HCT116 (cell line): ENCODE results near the gene TBL2. TPM values are rescaled to one million over a fixed set of nuclear protein-coding genes. Genes with fewer than 3 reads are reported as not detected.

Source experiments
- ATAC-seq: fragments of 200-7000 bp; cut with Tn5 transposase; 2 replicates; pipeline ENCODE4 v1.9.1; 2020; ENCODE audit warnings: mild to moderate bottlenecking, moderate library complexity
- BruUV-seq: library from RNA; stranded (reverse); fragments of 400-500 nt; replicated peaks from 2 replicates; lab custom pipeline; 2021; lab: Mats Ljungman, UMichigan
- CTCF ChIA-PET: fragments of 300-600 bp; sonication (Branson Sonifier 250); formaldehyde crosslinking; loops from one replicate; lab custom pipeline; 2021; ENCODE audit warnings: antibody characterized with exemption; lab: Charles Lee
- POLR2A ChIA-PET: fragments of 300-600, 350-600 bp; sonication (Branson Sonifier 250); formaldehyde crosslinking; loops from one replicate; lab custom pipeline; 2021; ENCODE audit warnings: antibody characterized with exemption; lab: Charles Lee
- RAD21 ChIA-PET, 2 experiments: fragments of 300-600 bp; sonication (Branson Sonifier 250); formaldehyde crosslinking; loops; one replicate each; lab custom pipeline; 2023; ENCODE audit warnings: low total read pairs in 2 of 2; ENCODE audit not compliant: uncharacterized antibody in 2 of 2, unreplicated experiment in 2 of 2, low non-redundant PET in 1 of 2; lab: Charles Lee
- DNase-seq: peaks from one replicate; pipeline ENCODE4 v3.0.0-alpha.2; 2010; ENCODE audit warnings: low read depth, low spot score
- H2AFZ ChIP-seq: fragments of 200-600 bp; shearing (Covaris generic), sonication (generic); 2 replicates; pipeline ENCODE4 v1.6.1; 2017; ENCODE audit warnings: low read depth, mixed run types, mixed read lengths, antibody characterized with exemption, low read length; ENCODE audit not compliant: poor library complexity, severe bottlenecking
- H3K27ac ChIP-seq: 2 replicates; pipeline ENCODE4 v1.5.1; 2012; ENCODE audit warnings: low read depth, low read length
- H3K27me3 ChIP-seq: fragments of 200-600 bp; sonication (generic); 2 replicates; pipeline ENCODE4 v1.6.1; 2016; ENCODE audit warnings: mixed run types, low read length, mixed read lengths; ENCODE audit not compliant: insufficient read depth
- H3K36me3 ChIP-seq, 2 experiments: fragments of 200-500 bp in 1 of 2; fragments of 200-600 bp in 1 of 2; sonication (Bioruptor generic) in 1 of 2; sonication (generic) in 1 of 2; 2 replicates each; pipeline versions ENCODE4 v1.5.1 to v1.6.1; 2014 to 2016; ENCODE audit warnings: low read length in 2 of 2, inconsistent platforms in 1 of 2, mixed read lengths in 1 of 2, mixed run types in 1 of 2; ENCODE audit not compliant: insufficient read depth in 2 of 2, control insufficient read depth in 1 of 2
- H3K4me1 ChIP-seq, 2 experiments: fragments of 200-600 bp in 1 of 2; sonication (generic) in 1 of 2; 2 replicates each; pipeline versions ENCODE4 v1.5.1 to v1.6.1; 2012 to 2017; ENCODE audit warnings: low read length in 2 of 2, inconsistent platforms in 1 of 2, mild to moderate bottlenecking in 1 of 2, mixed read lengths in 1 of 2, mixed run types in 1 of 2, moderate library complexity in 1 of 2; ENCODE audit not compliant: insufficient read depth in 2 of 2, control insufficient read depth in 1 of 2
- H3K4me2 ChIP-seq: fragments of 200-600 bp; sonication (generic); 2 replicates; pipeline ENCODE4 v1.6.1; 2017; ENCODE audit warnings: mixed run types, low read length, mixed read lengths
- H3K4me3 ChIP-seq, 2 experiments: fragments of 200-600 bp in 1 of 2; sonication (generic) in 1 of 2; replicated peaks in 1 of 2; 2 replicates each; pipeline ENCODE4 v1.5.1; 2011 to 2016; ENCODE audit warnings: low read length in 2 of 2, control low read depth in 1 of 2, low read depth in 1 of 2, mild to moderate bottlenecking in 1 of 2, mixed read lengths in 1 of 2, mixed run types in 1 of 2
- H3K79me2 ChIP-seq: fragments of 200-600 bp; sonication (generic); 2 replicates; pipeline ENCODE4 v1.6.1; 2017; ENCODE audit warnings: mild to moderate bottlenecking, mixed run types, low read length, moderate library complexity, mixed read lengths; ENCODE audit not compliant: insufficient read depth
- H3K9ac ChIP-seq: fragments of 200-600 bp; sonication (generic); 2 replicates; pipeline ENCODE4 v1.6.1; 2016; ENCODE audit warnings: low read length, mixed read lengths
- H3K9me2 ChIP-seq: fragments of 200-600 bp; sonication (generic), shearing (Covaris generic); 2 replicates; pipeline ENCODE4 v1.6.1; 2017; ENCODE audit warnings: mixed run types, mild to moderate bottlenecking, moderate library complexity; ENCODE audit not compliant: insufficient read depth
- H3K9me3 ChIP-seq, 2 experiments: fragments of 200-500 bp in 1 of 2; fragments of 200-600 bp in 1 of 2; sonication (Bioruptor generic) in 1 of 2; sonication (generic) in 1 of 2; 2 replicates each; pipeline ENCODE4 v1.6.1; 2014 to 2017; ENCODE audit warnings: low read length in 2 of 2, mixed read lengths in 2 of 2, inconsistent platforms in 1 of 2, low read depth in 1 of 2, mild to moderate bottlenecking in 1 of 2, mixed run types in 1 of 2, moderate library complexity in 1 of 2; ENCODE audit not compliant: control insufficient read depth in 1 of 2, insufficient read depth in 1 of 2
- H4K20me1 ChIP-seq: fragments of 200-600 bp; sonication (generic), shearing (Covaris generic); 2 replicates; pipeline ENCODE4 v1.6.1; 2017; ENCODE audit warnings: mixed run types, mild to moderate bottlenecking, moderate library complexity; ENCODE audit not compliant: insufficient read depth
- CEBPB ChIP-seq: IDR thresholded peaks from 2 replicates; pipeline ENCODE4 v1.6.1; 2012; ENCODE audit warnings: low read depth
- JUND ChIP-seq: IDR thresholded peaks from 2 replicates; pipeline ENCODE4 v1.6.1; 2012
- POLR2AphosphoS5 ChIP-seq: IDR thresholded peaks from 2 replicates; pipeline ENCODE4 v1.6.1; 2011; ENCODE audit warnings: mild to moderate bottlenecking, low read depth, low read length, moderate library complexity
- SIN3A ChIP-seq: IDR thresholded peaks from 2 replicates; pipeline ENCODE4 v1.6.1; 2012; ENCODE audit warnings: low read depth
- SP1 ChIP-seq: IDR thresholded peaks from 2 replicates; pipeline ENCODE4 v1.6.1; 2012; ENCODE audit warnings: low read depth
- TCF7L2 ChIP-seq: IDR thresholded peaks from 2 replicates; pipeline ENCODE4 v1.7.0; 2011; ENCODE audit warnings: borderline replicate concordance, inconsistent platforms; ENCODE audit not compliant: insufficient read depth, insufficient read length; ENCODE audit errors: extremely low read depth
- ZFX ChIP-seq: fragments of 450-650 bp; IDR thresholded peaks from 2 replicates; pipeline ENCODE4 v1.6.1; 2017
- intact Hi-C: fragments of 100-400 bp; cut with micrococcal nuclease; formaldehyde crosslinking; loops from 2 replicates; pipeline ENCODE4 v1.10.0; 2022
- total RNA-seq: library from RNA; stranded (reverse); gene quantifications from one replicate; pipeline ENCODE4 v1.2.1, GENCODE V29; 2021; ENCODE audit not compliant: unreplicated experiment
- TF ChIP-seq, protein P1 (sequence below): IDR thresholded peaks from 2 replicates; pipeline ENCODE4 v1.6.1; 2011; ENCODE audit warnings: mild to moderate bottlenecking, low read length, moderate library complexity; ENCODE audit not compliant: insufficient replicate concordance; ENCODE audit errors: extremely low read depth
- TF ChIP-seq, protein P2 (sequence below): IDR thresholded peaks from 2 replicates; pipeline ENCODE4 v1.6.1; 2012
- TF ChIP-seq, protein P3 (sequence below): IDR thresholded peaks from 2 replicates; pipeline ENCODE4 v1.6.1; 2012; ENCODE audit warnings: low read depth

The TBL2 gene
- total RNA-seq, 1 experiment from 2014 or later: 55.0 TPM

DNA sequence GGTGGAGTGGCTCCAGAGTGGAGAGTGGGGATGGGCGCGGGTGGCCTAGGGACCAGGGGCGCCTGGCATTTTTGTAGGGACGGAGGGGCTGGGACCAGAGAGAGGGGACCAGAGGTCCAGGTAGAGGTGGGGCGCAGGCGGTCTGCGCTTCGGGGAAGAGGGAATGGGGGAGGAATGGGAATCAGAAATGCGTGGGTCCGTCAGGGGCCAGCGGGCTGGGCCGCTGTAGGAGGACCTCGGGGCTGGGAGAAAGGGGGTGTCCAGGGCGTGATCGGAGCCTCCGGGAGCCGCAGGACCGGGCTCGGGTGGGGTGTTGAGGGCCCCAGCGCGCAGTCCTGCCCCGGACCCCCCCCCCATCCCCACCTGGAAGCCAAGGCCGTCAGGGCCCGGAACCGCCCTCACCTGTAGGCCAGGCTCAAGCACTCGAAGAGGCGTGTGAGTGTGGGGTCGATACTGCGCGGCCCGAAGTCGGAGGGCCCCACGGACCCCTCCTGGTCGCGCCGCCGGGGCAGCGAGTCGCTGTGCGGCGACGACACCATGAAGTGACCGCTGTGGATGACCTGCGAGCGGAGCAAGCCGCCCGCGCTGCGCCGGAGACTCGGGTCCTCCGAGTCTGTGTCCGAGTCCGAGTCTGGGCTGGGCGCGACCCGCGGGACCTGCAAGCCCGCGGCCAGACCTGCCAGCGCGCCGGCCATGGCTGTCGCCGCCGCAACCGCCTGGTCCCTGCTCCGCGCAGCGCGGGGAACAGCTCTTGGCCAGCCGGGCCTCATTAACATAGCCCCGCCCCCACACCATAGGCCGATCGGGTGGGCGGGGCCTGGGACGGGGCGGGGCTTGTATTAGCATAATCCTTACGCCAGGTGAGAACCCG, 45.7 kb upstream of the TBL2 start, which contains the start of gene MLXIPL (continued):
- TF ChIP-seq POLR2AphosphoS5 (peak; percentile 99), CEBPB (no peak), SP1 (no peak), SIN3A (no peak)

DNA sequence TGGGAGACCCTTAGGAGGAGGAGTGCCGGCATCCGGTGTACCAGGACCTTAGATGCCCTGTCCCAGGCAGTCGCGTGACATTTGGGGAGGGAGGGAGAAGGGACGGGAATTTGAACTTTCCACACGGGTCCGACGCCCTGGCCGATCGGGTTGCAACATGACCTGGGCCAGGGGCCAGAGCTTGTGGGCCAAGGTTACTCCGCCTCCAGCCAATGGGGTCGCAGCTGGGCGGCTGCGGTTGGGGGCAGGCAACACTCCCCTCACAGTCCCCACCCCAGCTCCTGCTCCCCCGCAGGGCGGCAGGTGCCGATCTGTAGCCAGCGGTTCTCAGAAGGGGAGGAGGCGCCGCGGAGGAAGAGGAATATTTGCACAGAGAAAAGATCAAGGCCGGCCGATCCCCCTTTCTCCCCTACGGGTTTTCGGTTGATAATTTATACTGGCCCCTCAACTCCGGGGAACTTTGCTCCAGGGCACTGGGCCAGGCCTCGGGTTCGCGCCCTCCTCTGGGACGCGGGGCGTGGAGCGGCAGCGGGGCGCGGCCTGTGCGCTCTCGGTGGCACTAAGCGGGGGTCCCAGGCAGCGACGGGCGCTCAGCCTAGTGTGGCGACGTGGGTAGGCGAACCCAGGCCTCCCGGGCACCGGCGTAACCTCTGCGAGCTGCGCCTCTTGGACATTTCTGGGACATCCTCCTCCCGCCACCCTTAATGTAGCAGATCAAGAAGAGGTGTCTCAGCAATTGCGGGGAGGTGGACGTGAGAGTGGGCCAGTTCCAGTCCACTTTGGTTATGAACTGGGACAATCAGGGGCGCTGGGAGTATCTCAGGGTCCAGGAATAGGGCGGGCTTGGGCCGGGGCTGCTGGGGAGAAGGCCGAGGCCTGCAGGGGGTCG, 44.8 kb upstream of the TBL2 start:
- Histone ChIP-seq H3K9me3 (no peaks in the 10 kb centered on the region), H3K79me2 (peaks cover 16% of the 10 kb centered on the region; the same call in 1 of the 2 replicates), H3K4me2 (peak overlapping the region; percentile 99), H3K4me1 (peaks cover 22 to 41% of the 10 kb centered on the region in 2 experiments), H3K36me3 (no peaks in the 10 kb centered on the region), H3K4me3 (peak overlapping the region; percentile 77 to 91), H4K20me1 (no peaks in the 10 kb centered on the region), H2AFZ (no peak overlapping the region), H3K9ac (peak overlapping the region; percentile 87), H3K9me2 (no peaks in the 10 kb centered on the region), H3K27ac (peak overlapping the region; percentile 92), H3K27me3 (no peaks in the 10 kb centered on the region)
- peak; percentile 26 for ATAC-seq
- intact Hi-C loops: loop anchor here (10.0 kb wide), 1 partner anchor 232 kb away; no protein-coding TSS in a partner anchor
- TF ChIP-seq, protein P1, sequence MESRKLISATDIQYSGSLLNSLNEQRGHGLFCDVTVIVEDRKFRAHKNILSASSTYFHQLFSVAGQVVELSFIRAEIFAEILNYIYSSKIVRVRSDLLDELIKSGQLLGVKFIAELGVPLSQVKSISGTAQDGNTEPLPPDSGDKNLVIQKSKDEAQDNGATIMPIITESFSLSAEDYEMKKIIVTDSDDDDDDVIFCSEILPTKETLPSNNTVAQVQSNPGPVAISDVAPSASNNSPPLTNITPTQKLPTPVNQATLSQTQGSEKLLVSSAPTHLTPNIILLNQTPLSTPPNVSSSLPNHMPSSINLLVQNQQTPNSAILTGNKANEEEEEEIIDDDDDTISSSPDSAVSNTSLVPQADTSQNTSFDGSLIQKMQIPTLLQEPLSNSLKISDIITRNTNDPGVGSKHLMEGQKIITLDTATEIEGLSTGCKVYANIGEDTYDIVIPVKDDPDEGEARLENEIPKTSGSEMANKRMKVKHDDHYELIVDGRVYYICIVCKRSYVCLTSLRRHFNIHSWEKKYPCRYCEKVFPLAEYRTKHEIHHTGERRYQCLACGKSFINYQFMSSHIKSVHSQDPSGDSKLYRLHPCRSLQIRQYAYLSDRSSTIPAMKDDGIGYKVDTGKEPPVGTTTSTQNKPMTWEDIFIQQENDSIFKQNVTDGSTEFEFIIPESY: no peak
- peak; percentile 32 for TF ChIP-seq POLR2AphosphoS5
- no peak for TF ChIP-seq JUND
- peak; percentile 75 for TF ChIP-seq TCF7L2
- TF ChIP-seq SP1: no peak
- TF ChIP-seq, protein P2, sequence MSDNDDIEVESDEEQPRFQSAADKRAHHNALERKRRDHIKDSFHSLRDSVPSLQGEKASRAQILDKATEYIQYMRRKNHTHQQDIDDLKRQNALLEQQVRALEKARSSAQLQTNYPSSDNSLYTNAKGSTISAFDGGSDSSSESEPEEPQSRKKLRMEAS: no peak
- TF ChIP-seq, protein P3, sequence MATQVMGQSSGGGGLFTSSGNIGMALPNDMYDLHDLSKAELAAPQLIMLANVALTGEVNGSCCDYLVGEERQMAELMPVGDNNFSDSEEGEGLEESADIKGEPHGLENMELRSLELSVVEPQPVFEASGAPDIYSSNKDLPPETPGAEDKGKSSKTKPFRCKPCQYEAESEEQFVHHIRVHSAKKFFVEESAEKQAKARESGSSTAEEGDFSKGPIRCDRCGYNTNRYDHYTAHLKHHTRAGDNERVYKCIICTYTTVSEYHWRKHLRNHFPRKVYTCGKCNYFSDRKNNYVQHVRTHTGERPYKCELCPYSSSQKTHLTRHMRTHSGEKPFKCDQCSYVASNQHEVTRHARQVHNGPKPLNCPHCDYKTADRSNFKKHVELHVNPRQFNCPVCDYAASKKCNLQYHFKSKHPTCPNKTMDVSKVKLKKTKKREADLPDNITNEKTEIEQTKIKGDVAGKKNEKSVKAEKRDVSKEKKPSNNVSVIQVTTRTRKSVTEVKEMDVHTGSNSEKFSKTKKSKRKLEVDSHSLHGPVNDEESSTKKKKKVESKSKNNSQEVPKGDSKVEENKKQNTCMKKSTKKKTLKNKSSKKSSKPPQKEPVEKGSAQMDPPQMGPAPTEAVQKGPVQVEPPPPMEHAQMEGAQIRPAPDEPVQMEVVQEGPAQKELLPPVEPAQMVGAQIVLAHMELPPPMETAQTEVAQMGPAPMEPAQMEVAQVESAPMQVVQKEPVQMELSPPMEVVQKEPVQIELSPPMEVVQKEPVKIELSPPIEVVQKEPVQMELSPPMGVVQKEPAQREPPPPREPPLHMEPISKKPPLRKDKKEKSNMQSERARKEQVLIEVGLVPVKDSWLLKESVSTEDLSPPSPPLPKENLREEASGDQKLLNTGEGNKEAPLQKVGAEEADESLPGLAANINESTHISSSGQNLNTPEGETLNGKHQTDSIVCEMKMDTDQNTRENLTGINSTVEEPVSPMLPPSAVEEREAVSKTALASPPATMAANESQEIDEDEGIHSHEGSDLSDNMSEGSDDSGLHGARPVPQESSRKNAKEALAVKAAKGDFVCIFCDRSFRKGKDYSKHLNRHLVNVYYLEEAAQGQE: no peak
- no peak for TF ChIP-seq ZFX
- no peak for DNase-seq
- CTCF ChIA-PET: interaction anchor here (1.5 to 1.6 kb wide), 2 partner anchors 42 to 102 kb away, joined by 4 read pairs; no protein-coding TSS in a partner anchor
- RAD21 ChIA-PET: interaction anchor here in 1 of 2 experiments (1.4 kb wide), 1 partner anchor 13 kb away, joined by 4 read pairs; no protein-coding TSS in a partner anchor
- BruUV-seq: TSS peak; percentile 61
- POLR2A ChIA-PET: interaction anchor here (1.4 to 2.5 kb wide), 2 partner anchors 13 to 23 kb away, joined by 4 to 16 read pairs; no protein-coding TSS in a partner anchor
